Measurements from ENCODE around the gene HMCN1. TPM values are rescaled to one million over a fixed set of nuclear protein-coding genes. Genes with fewer than 3 reads are reported as not detected.

Gene HMCN1
- total RNA-seq, 6 experiments from 2014 or later = 4.7 to 7.5 (median 5.7) TPM

- no peaks in the 10 kb centered on the region for H3K36me3 ChIP-seq
- TF ChIP-seq POLR2A (IDR thresholded peaks at IDR 0.05) (no peak), CTCF (IDR thresholded peaks at IDR 0.05) (no peak)
- ATAC-seq = no peak
- no peaks in the 10 kb centered on the region for H3K4me1 ChIP-seq
- no peak overlapping the region for H3K4me3 ChIP-seq
- 36% methylated on average over 1 of the region's 1 CpG for WGBS (ENCODE audit: insufficient coverage, low coverage, low lambda C conversion rate, missing lambda C conversion rate)
- no peaks in the 10 kb centered on the region for H3K27me3 ChIP-seq
- DNase-seq = no peak
- intact Hi-C loops (cut with DNase I) = no loop called here
- no peak overlapping the region for H3K27ac ChIP-seq
- H3K9me3 ChIP-seq = no peaks in the 10 kb centered on the region
Measured at GRCh38 chr1:185860859-185861258, 126.7 kb downstream of the HMCN1 start.

GRCh38 chr1:185861630-185862029 is 127.4 kb downstream of the HMCN1 start:
- H3K36me3 ChIP-seq = no peaks in the 10 kb centered on the region
- DNase-seq = no peak
- no peak overlapping the region for H3K4me3 ChIP-seq
- no peaks in the 10 kb centered on the region for H3K27me3 ChIP-seq
- H3K4me1 ChIP-seq = no peaks in the 10 kb centered on the region
- H3K9me3 ChIP-seq = no peaks in the 10 kb centered on the region
- TF ChIP-seq CTCF (IDR thresholded peaks at IDR 0.05) (no peak), POLR2A (IDR thresholded peaks at IDR 0.05) (no peak)
- no peak overlapping the region for H3K27ac ChIP-seq
- peak in 1 of 4 donors; percentile 46 for ATAC-seq
- intact Hi-C loops (cut with DNase I) = no loop called here

GRCh38 chr1:185862235-185862634 is 128.0 kb downstream of the HMCN1 start:
- no peak overlapping the region for H3K4me3 ChIP-seq
- 30% methylated on average over 3 of the region's 3 CpGs for WGBS (ENCODE audit: insufficient coverage, low coverage, low lambda C conversion rate, missing lambda C conversion rate)
- ATAC-seq (no peak), DNase-seq (no peak)
- TF ChIP-seq CTCF (IDR thresholded peaks at IDR 0.05) (no peak), POLR2A (IDR thresholded peaks at IDR 0.05) (no peak)
- H3K9me3 ChIP-seq = no peaks in the 10 kb centered on the region
- no peaks in the 10 kb centered on the region for H3K4me1 ChIP-seq
- intact Hi-C loops (cut with DNase I) = no loop called here
- H3K27me3 ChIP-seq = no peaks in the 10 kb centered on the region
- H3K36me3 ChIP-seq = no peaks in the 10 kb centered on the region
- H3K27ac ChIP-seq = no peak overlapping the region

- 73% methylated on average over 5 of the region's 5 CpGs for WGBS (ENCODE audit: insufficient coverage, low coverage, low lambda C conversion rate, missing lambda C conversion rate)
- TF ChIP-seq CTCF (IDR thresholded peaks at IDR 0.05) (no peak), POLR2A (IDR thresholded peaks at IDR 0.05) (no peak)
- ATAC-seq (no peak), DNase-seq (no peak)
- H3K27me3 ChIP-seq = no peaks in the 10 kb centered on the region
- intact Hi-C loops (cut with DNase I) = no loop called here
- H3K27ac ChIP-seq = no peak overlapping the region
- no peak overlapping the region for H3K4me3 ChIP-seq
- H3K36me3 ChIP-seq = no peaks in the 10 kb centered on the region
- no peaks in the 10 kb centered on the region for H3K4me1 ChIP-seq
- H3K9me3 ChIP-seq = no peaks in the 10 kb centered on the region
Measured at GRCh38 chr1:185864331-185864730, 130.1 kb downstream of the HMCN1 start.

GRCh38 chr1:185864889-185865517 is 130.8 kb downstream of the HMCN1 start:
- no peak for TF ChIP-seq POLR2A (IDR thresholded peaks at IDR 0.05)
- no peak for TF ChIP-seq CTCF (IDR thresholded peaks at IDR 0.05)
- DNase-seq (no peak), ATAC-seq (no peak)
- WGBS (ENCODE audit: insufficient coverage, low coverage, low lambda C conversion rate, missing lambda C conversion rate) = 92% methylated on average over 2 of the region's 2 CpGs
- Histone ChIP-seq H3K27ac (no peak overlapping the region), H3K4me1 (no peaks in the 10 kb centered on the region), H3K36me3 (no peaks in the 10 kb centered on the region), H3K4me3 (no peak overlapping the region), H3K27me3 (no peaks in the 10 kb centered on the region), H3K9me3 (no peaks in the 10 kb centered on the region)
- intact Hi-C loops (cut with DNase I) = no loop called here

All from right lobe of liver (tissue), 6 donors.